Measurements from ENCODE around the gene MYO15B.

The MYO15B gene

GRCh38 chr17:75639327-75639726 lies 51.7 kb downstream of the MYO15B start:
- DNase-seq (ENCODE audit: low read depth in 3 of 3): no peak

- DNase-seq (ENCODE audit: low read depth in 3 of 3): no peak
Measured at GRCh38 chr17:75639771-75640555, 52.4 kb downstream of the MYO15B start.

- DNase-seq (ENCODE audit: low read depth in 3 of 3): no peak
Measured at GRCh38 chr17:75640556-75641119, 53.0 kb downstream of the MYO15B start.

GRCh38 chr17:75641343-75641742 lies 53.7 kb downstream of the MYO15B start:
- DNase-seq (ENCODE audit: low read depth in 3 of 3): no peak

GRCh38 chr17:75642182-75642783 lies 54.7 kb downstream of the MYO15B start:
- no peak for DNase-seq (ENCODE audit: low read depth in 3 of 3)

- DNase-seq (ENCODE audit: low read depth in 3 of 3): no peak
Measured at GRCh38 chr17:75642784-75643642, 55.4 kb downstream of the MYO15B start.

- no peak for DNase-seq (ENCODE audit: low read depth in 3 of 3)
Measured at GRCh38 chr17:75643643-75644017, 56.0 kb downstream of the MYO15B start.

- no peak for DNase-seq (ENCODE audit: low read depth in 3 of 3)
Measured at GRCh38 chr17:75645501-75645888, 57.9 kb downstream of the MYO15B start.

GRCh38 chr17:75645889-75646637 lies 58.5 kb downstream of the MYO15B start:
- no peak for DNase-seq (ENCODE audit: low read depth in 3 of 3)

GRCh38 chr17:75646638-75646992 lies 59.0 kb downstream of the MYO15B start:
- DNase-seq (ENCODE audit: low read depth in 3 of 3): no peak

GRCh38 chr17:75647061-75647460 lies 59.5 kb downstream of the MYO15B start:
- DNase-seq (ENCODE audit: low read depth in 3 of 3): no peak

- DNase-seq (ENCODE audit: low read depth in 3 of 3): no peak
Measured at GRCh38 chr17:75647921-75648320, 60.3 kb downstream of the MYO15B start.

GRCh38 chr17:75649687-75650086 lies 62.1 kb downstream of the MYO15B start:
- no peak for DNase-seq (ENCODE audit: low read depth in 3 of 3)

GRCh38 chr17:75650874-75651273 lies 63.3 kb downstream of the MYO15B start:
- DNase-seq (ENCODE audit: low read depth in 3 of 3): no peak

- DNase-seq (ENCODE audit: low read depth in 3 of 3): no peak
Measured at GRCh38 chr17:75652341-75652740, 64.7 kb downstream of the MYO15B start.

GRCh38 chr17:75652934-75653549 lies 65.4 kb downstream of the MYO15B start:
- DNase-seq (ENCODE audit: low read depth in 3 of 3): no peak

- no peak for DNase-seq (ENCODE audit: low read depth in 3 of 3)
Measured at GRCh38 chr17:75654176-75654575, 66.6 kb downstream of the MYO15B start.

- no peak for DNase-seq (ENCODE audit: low read depth in 3 of 3)
Measured at GRCh38 chr17:75658237-75658636, 70.6 kb downstream of the MYO15B start.

- no peak for DNase-seq (ENCODE audit: low read depth in 3 of 3)
Measured at GRCh38 chr17:75661531-75661930, 73.9 kb downstream of the MYO15B start.

GRCh38 chr17:75662511-75662910 lies 74.9 kb downstream of the MYO15B start:
- DNase-seq (ENCODE audit: low read depth in 3 of 3): no peak

GRCh38 chr17:75664099-75664549 lies 76.5 kb downstream of the MYO15B start:
- DNase-seq (ENCODE audit: low read depth in 3 of 3): no peak

All from stimulated activated CD4-positive, alpha-beta T cell treated with anti-CD3 and anti-CD28 coated beads, TNF-alpha, amount 100 ng/mL, for 24 hours (primary cell).